CD4-positive, alpha-beta T cell (primary cell): Measurements from ENCODE around the gene TENM4. TPM values are rescaled to one million over a fixed set of nuclear protein-coding genes. Genes with fewer than 3 reads are reported as not detected.

Experiments used
- ATAC-seq: fragments of 200-7000 bp; cut with Tn5 transposase; one replicate; pipeline ENCODE4 v1.10.0; 2022; ENCODE audit warnings: mild to moderate bottlenecking; ENCODE audit not compliant: poor library complexity
- CTCF ChIA-PET: fragments of 350-600 bp; sonication (Branson Sonifier 250); formaldehyde crosslinking; loops from one replicate; lab custom pipeline; 2021; ENCODE audit warnings: antibody characterized with exemption, inconsistent platforms; lab: Charles Lee
- POLR2A ChIA-PET: fragments of 350-600 bp; sonication (Branson Sonifier 250); formaldehyde crosslinking; loops from one replicate; lab custom pipeline; 2021; ENCODE audit warnings: antibody characterized with exemption, inconsistent platforms; lab: Charles Lee
- DNase-seq, 14 experiments: peaks; one replicate each; pipeline ENCODE4 v3.0.0-alpha.2; 2013 to 2020; ENCODE audit warnings: mixed read lengths in 2 of 14
- H3K27ac ChIP-seq, 2 donors: one replicate each; pipeline versions ENCODE4 v1.5.1 to v1.7.0; 2013; ENCODE audit warnings: low read length in 2 of 2, low read depth in 1 of 2, mild to moderate bottlenecking in 1 of 2
- H3K27me3 ChIP-seq, 2 experiments: 1 replicate in 1 of 2; 2 replicates in 1 of 2; pipeline versions ENCODE4 v1.6.1 to v1.7.0; 2013; ENCODE audit warnings: low read length in 2 of 2, control low read depth in 1 of 2, mild to moderate bottlenecking in 1 of 2, moderate library complexity in 1 of 2; ENCODE audit not compliant: insufficient read depth in 2 of 2, control insufficient read depth in 1 of 2
- H3K36me3 ChIP-seq: one replicate; pipeline ENCODE4 v1.6.1; 2013; ENCODE audit warnings: low read length, control low read depth; ENCODE audit not compliant: insufficient read depth
- H3K4me1 ChIP-seq: one replicate; pipeline ENCODE4 v1.6.1; 2013; ENCODE audit warnings: low read length, control low read depth; ENCODE audit not compliant: insufficient read depth
- H3K4me3 ChIP-seq: one replicate; pipeline ENCODE4 v1.5.1; 2013; ENCODE audit warnings: mild to moderate bottlenecking, low read length, moderate library complexity
- H3K9me3 ChIP-seq, 2 experiments: 1 replicate in 1 of 2; 2 replicates in 1 of 2; pipeline versions ENCODE4 v1.6.1 to v1.7.0; 2013; ENCODE audit warnings: low read length in 2 of 2, mild to moderate bottlenecking in 2 of 2, control low read depth in 1 of 2, moderate library complexity in 1 of 2; ENCODE audit not compliant: control insufficient read depth in 1 of 2, insufficient read depth in 1 of 2
- H3K27ac Mint-ChIP-seq: one replicate; pipeline ENCODE4 v1.8.0; 2020; ENCODE audit warnings: mixed read lengths
- H3K27me3 Mint-ChIP-seq: one replicate; pipeline ENCODE4 v1.8.0; 2021; ENCODE audit warnings: mixed read lengths
- H3K36me3 Mint-ChIP-seq: one replicate; pipeline ENCODE4 v1.8.0; 2021; ENCODE audit warnings: low read depth, mixed read lengths
- H3K4me1 Mint-ChIP-seq: one replicate; pipeline ENCODE4 v1.8.0; 2021; ENCODE audit warnings: low read depth, mixed read lengths
- H3K4me3 Mint-ChIP-seq: one replicate; pipeline ENCODE4 v1.8.0; 2020; ENCODE audit warnings: mild to moderate bottlenecking, mixed read lengths
- H3K9me3 Mint-ChIP-seq: one replicate; pipeline ENCODE4 v1.8.0; 2020; ENCODE audit warnings: mixed read lengths
- intact Hi-C, 2 experiments: fragments of 100-400 bp; cut with DNase I in 1 of 2; cut with micrococcal nuclease in 1 of 2; formaldehyde crosslinking; loops; one replicate each; pipeline versions ENCODE4 v1.15.1 to v1.9.0; 2023 to 2025; cut with DNase I, micrococcal nuclease
- total RNA-seq, 174 experiments: library from RNA in 2 of 174; stranded (reverse) in 2 of 174; gene quantifications; one replicate each; pipeline ENCODE4 v1.2.3 and lab custom pipeline; 2021 to 2026
- TF ChIP-seq, protein P1 (sequence below): fragments of 200-600 bp; IDR thresholded peaks from one replicate; pipeline ENCODE4 v1.8.0; 2022; ENCODE audit warnings: antibody characterized with exemption, mild to moderate bottlenecking

The TENM4 gene
- total RNA-seq, 2 experiments from 2014 or later = 0.22 to 0.31 TPM

DNA sequence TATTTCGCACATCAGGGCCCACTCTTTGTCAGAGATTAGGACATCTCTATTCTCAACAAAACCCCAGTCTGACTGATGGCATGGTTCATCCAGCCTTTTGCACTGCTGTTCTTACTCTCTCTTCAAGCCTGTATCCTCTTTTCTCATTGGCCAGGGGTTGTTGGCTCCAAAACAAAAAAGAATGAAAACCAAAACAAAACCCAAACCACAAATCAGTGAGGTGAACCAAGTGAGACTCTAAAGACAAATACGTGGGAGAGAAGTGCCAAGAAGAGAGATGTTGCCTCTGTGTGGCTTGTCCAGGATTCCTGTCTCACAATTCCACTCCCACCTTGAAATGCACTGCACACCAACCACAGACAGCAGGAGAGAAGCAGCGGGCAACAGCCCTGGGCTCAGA, 587.3 kb downstream of the TENM4 start:
- ATAC-seq = no peak
- no peaks in the 10 kb centered on the region for H3K27me3 Mint-ChIP-seq
- intact Hi-C loops = no loop called here
- TF ChIP-seq, protein P1, sequence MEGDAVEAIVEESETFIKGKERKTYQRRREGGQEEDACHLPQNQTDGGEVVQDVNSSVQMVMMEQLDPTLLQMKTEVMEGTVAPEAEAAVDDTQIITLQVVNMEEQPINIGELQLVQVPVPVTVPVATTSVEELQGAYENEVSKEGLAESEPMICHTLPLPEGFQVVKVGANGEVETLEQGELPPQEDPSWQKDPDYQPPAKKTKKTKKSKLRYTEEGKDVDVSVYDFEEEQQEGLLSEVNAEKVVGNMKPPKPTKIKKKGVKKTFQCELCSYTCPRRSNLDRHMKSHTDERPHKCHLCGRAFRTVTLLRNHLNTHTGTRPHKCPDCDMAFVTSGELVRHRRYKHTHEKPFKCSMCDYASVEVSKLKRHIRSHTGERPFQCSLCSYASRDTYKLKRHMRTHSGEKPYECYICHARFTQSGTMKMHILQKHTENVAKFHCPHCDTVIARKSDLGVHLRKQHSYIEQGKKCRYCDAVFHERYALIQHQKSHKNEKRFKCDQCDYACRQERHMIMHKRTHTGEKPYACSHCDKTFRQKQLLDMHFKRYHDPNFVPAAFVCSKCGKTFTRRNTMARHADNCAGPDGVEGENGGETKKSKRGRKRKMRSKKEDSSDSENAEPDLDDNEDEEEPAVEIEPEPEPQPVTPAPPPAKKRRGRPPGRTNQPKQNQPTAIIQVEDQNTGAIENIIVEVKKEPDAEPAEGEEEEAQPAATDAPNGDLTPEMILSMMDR = no peak
- no peaks in the 10 kb centered on the region for H3K36me3 Mint-ChIP-seq
- H3K27ac Mint-ChIP-seq = no peak overlapping the region
- H3K4me3 Mint-ChIP-seq = no peak overlapping the region
- Histone ChIP-seq H3K9me3 (no peaks in the 10 kb centered on the region), H3K27ac (no peak overlapping the region), H3K27me3 (peaks cover 0 to 5% of the 10 kb centered on the region in 2 experiments), H3K4me1 (no peaks in the 10 kb centered on the region), H3K36me3 (no peaks in the 10 kb centered on the region), H3K4me3 (no peak overlapping the region)
- ChIA-PET POLR2A (no interaction called here), CTCF (no interaction called here)
- DNase-seq = no peak
- H3K4me1 Mint-ChIP-seq = no peaks in the 10 kb centered on the region
- H3K9me3 Mint-ChIP-seq = no peaks in the 10 kb centered on the region

DNA sequence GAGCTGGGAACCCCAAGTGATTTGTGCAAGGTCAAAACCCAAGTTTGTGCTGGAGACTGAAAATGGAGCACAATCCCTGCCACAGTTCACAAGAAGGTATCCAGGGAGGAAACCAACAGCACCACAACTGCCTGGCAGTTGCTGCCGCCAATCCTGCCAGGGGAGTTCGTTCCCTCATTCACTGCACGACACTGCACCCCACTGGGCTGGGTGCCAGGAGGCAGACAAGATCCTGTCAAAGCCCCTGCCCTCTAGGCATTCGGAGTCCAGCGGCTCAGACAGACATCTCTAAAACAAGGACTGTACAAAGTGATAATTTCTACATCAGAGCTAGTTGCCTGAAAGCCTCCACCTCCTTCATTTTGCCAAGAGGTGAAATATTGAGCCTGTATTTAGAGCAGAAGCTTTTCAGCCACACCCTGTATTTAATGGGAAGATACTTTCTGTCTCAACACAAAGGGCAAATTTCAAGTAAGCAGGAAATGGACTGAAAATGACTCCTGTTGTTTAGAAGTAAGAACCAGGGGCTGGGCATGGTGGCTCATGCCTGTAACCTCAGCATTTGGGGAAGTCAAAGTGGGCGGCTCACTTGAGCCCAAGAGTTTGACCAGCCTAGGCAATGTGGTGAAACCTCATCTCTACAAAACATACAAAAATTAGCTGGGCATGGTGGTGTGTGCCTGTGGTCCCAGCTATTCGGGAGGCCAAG, 588.8 kb downstream of the TENM4 start:
- no peaks in the 10 kb centered on the region for H3K9me3 Mint-ChIP-seq
- no peaks in the 10 kb centered on the region for H3K36me3 Mint-ChIP-seq
- no peak overlapping the region for H3K4me3 ChIP-seq
- TF ChIP-seq, protein P1 = no peak
- no peak overlapping the region for H3K27ac ChIP-seq
- H3K4me1 ChIP-seq = no peaks in the 10 kb centered on the region
- H3K27ac Mint-ChIP-seq = no peak overlapping the region
- H3K27me3 Mint-ChIP-seq = peaks cover 6% of the 10 kb centered on the region
- no peaks in the 10 kb centered on the region for H3K4me1 Mint-ChIP-seq
- no peaks in the 10 kb centered on the region for H3K36me3 ChIP-seq
- ChIA-PET POLR2A (no interaction called here), CTCF (no interaction called here)
- peaks cover 0 to 5% of the 10 kb centered on the region in 2 experiments for H3K27me3 ChIP-seq
- H3K4me3 Mint-ChIP-seq = no peak overlapping the region
- DNase-seq (peak in 2 of 14 experiments; percentile 7 to 9), ATAC-seq (no peak)
- H3K9me3 ChIP-seq = no peaks in the 10 kb centered on the region
- intact Hi-C loops = no loop called here

DNA sequence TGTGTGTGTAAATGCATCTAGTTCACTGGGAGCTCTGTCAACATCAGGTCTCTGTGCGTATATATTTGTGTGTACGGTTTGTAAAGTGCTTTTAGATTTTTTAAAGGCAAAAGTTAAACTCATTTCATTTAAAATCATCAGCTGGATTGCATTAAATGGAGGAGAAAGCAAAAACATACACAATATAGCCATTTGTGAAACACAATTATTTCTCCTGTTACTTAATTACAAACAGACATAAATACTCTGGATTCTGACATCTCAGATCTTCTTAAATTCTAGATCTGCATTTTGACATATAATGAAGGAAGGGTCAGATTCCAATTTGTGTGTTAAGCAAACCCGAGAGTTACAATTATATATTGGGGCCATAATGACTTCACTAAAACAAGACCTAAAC, 590.8 kb downstream of the TENM4 start:
- no peaks in the 10 kb centered on the region for H3K36me3 ChIP-seq
- Mint-ChIP-seq H3K4me1 (no peaks in the 10 kb centered on the region), H3K27ac (no peak overlapping the region), H3K36me3 (no peaks in the 10 kb centered on the region), H3K27me3 (peaks cover 10% of the 10 kb centered on the region), H3K9me3 (no peaks in the 10 kb centered on the region), H3K4me3 (no peak overlapping the region)
- H3K9me3 ChIP-seq = no peaks in the 10 kb centered on the region
- TF ChIP-seq, protein P1 = no peak
- intact Hi-C loops = no loop called here
- ATAC-seq (no peak), DNase-seq (no peak)
- no peak overlapping the region for H3K4me3 ChIP-seq
- ChIA-PET CTCF (no interaction called here), POLR2A (no interaction called here)
- H3K27ac ChIP-seq = no peak overlapping the region
- no peaks in the 10 kb centered on the region for H3K4me1 ChIP-seq
- no peaks in the 10 kb centered on the region for H3K27me3 ChIP-seq
